Osteocyte (in vitro differentiated cells): ENCODE measurements around the gene HOXA3. TPM values are rescaled to one million over a fixed set of nuclear protein-coding genes. Genes with fewer than 3 reads are reported as not detected.

ENCODE experiments used
- DNase-seq: peaks from one replicate; pipeline ENCODE4 v3.0.0; 2021; ENCODE audit warnings: mixed read lengths; ENCODE audit not compliant: unreplicated experiment; ENCODE audit errors: extremely low spot score
- H3K27ac Mint-ChIP-seq: one replicate; pipeline ENCODE4 v1.8.0; 2021; ENCODE audit warnings: mild to moderate bottlenecking, mixed read lengths; ENCODE audit not compliant: unreplicated experiment
- H3K27me3 Mint-ChIP-seq: one replicate; pipeline ENCODE4 v1.8.0; 2021; ENCODE audit warnings: mixed read lengths; ENCODE audit not compliant: unreplicated experiment
- H3K36me3 Mint-ChIP-seq: one replicate; pipeline ENCODE4 v1.8.0; 2021; ENCODE audit warnings: mixed read lengths; ENCODE audit not compliant: unreplicated experiment
- H3K4me1 Mint-ChIP-seq: one replicate; pipeline ENCODE4 v1.8.0; 2021; ENCODE audit warnings: mixed read lengths; ENCODE audit not compliant: unreplicated experiment
- H3K4me3 Mint-ChIP-seq: one replicate; pipeline ENCODE4 v1.8.0; 2021; ENCODE audit warnings: mild to moderate bottlenecking, moderate library complexity, mixed read lengths; ENCODE audit not compliant: unreplicated experiment
- H3K9me3 Mint-ChIP-seq: one replicate; pipeline ENCODE4 v1.8.0; 2021; ENCODE audit warnings: mixed read lengths; ENCODE audit not compliant: unreplicated experiment
- CTCF ChIP-seq: fragments of 200-600 bp; sonication (generic); IDR thresholded peaks from 2 replicates; pipeline ENCODE4 v1.5.0; 2021; ENCODE audit warnings: antibody characterized with exemption, mild to moderate bottlenecking, moderate library complexity
- total RNA-seq: library from RNA; stranded (reverse); gene quantifications from 2 replicates; pipeline ENCODE4 v1.2.1, GENCODE V29; 2021

The HOXA3 gene
- total RNA-seq, 1 donor from 2014 or later: not detected

GRCh38 chr7:27155816-27156507, 3.6 kb upstream of the HOXA3 start:
- no peak for DNase-seq
- H3K36me3 Mint-ChIP-seq: peaks cover 1% of the 10 kb centered on the region
- TF ChIP-seq CTCF: no peak
- H3K4me1 Mint-ChIP-seq: peaks cover 18% of the 10 kb centered on the region
- no peak overlapping the region for H3K4me3 Mint-ChIP-seq
- H3K27me3 Mint-ChIP-seq: peaks cover 90% of the 10 kb centered on the region
- peaks cover 7% of the 10 kb centered on the region for H3K9me3 Mint-ChIP-seq
- H3K27ac Mint-ChIP-seq: no peak overlapping the region

GRCh38 chr7:27154901-27155815, 2.8 kb upstream of the HOXA3 start:
- H3K27me3 Mint-ChIP-seq: peaks cover 94% of the 10 kb centered on the region
- no peak for DNase-seq
- H3K36me3 Mint-ChIP-seq: peaks cover 1% of the 10 kb centered on the region
- H3K27ac Mint-ChIP-seq: no peak overlapping the region
- TF ChIP-seq CTCF: no peak
- H3K9me3 Mint-ChIP-seq: peaks cover 7% of the 10 kb centered on the region
- H3K4me3 Mint-ChIP-seq: no peak overlapping the region
- H3K4me1 Mint-ChIP-seq: peaks cover 18% of the 10 kb centered on the region

GRCh38 chr7:27154369-27154768, 2.0 kb upstream of the HOXA3 start:
- Mint-ChIP-seq H3K4me3 (no peak overlapping the region), H3K27me3 (peaks cover 93% of the 10 kb centered on the region), H3K27ac (no peak overlapping the region), H3K9me3 (peaks cover 7% of the 10 kb centered on the region), H3K4me1 (peaks cover 18% of the 10 kb centered on the region), H3K36me3 (peaks cover 1% of the 10 kb centered on the region)
- no peak for TF ChIP-seq CTCF
- no peak for DNase-seq

GRCh38 chr7:27153526-27153925, 1.1 kb upstream of the HOXA3 start:
- peaks cover 7% of the 10 kb centered on the region for H3K9me3 Mint-ChIP-seq
- TF ChIP-seq CTCF: no peak
- no peak overlapping the region for H3K4me3 Mint-ChIP-seq
- DNase-seq: no peak
- H3K4me1 Mint-ChIP-seq: peaks cover 18% of the 10 kb centered on the region
- H3K27ac Mint-ChIP-seq: no peak overlapping the region
- H3K27me3 Mint-ChIP-seq: peaks cover 90% of the 10 kb centered on the region
- H3K36me3 Mint-ChIP-seq: peaks cover 1% of the 10 kb centered on the region
